ENCODE data around the gene MINDY4.

The MINDY4 gene

DNA sequence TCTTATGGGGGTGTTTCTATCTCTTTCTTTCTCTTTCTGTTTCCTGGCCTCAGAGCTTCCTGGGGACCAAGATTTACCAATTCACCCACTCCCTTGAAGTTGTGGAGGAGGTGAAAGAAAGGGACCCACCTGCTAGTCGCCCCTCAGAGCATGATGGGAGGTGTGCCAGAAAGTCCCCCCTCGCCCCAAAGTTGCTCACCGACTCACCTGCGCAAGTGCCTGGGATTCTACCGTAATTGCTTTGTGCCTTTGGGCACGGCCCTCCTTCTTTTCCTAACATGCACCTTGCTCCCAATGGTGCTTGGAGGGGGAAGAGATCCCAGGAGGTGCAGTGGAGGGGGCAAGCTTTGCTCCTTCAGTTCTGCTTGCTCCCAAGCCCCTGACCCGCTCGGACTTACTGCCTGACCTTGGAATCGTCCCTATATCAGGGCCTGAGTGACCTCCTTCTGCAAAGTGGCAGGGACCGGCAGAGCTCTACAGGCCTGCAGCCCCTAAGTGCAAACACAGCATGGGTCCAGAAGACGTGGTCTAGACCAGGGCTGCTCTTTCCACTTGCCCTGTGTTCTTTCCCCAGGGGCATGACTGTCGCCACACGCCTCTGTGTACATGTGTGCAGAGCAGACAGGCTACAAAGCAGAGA lies 152.7 kb downstream of the MINDY4 start:
- TF ChIP-seq, protein P1, sequence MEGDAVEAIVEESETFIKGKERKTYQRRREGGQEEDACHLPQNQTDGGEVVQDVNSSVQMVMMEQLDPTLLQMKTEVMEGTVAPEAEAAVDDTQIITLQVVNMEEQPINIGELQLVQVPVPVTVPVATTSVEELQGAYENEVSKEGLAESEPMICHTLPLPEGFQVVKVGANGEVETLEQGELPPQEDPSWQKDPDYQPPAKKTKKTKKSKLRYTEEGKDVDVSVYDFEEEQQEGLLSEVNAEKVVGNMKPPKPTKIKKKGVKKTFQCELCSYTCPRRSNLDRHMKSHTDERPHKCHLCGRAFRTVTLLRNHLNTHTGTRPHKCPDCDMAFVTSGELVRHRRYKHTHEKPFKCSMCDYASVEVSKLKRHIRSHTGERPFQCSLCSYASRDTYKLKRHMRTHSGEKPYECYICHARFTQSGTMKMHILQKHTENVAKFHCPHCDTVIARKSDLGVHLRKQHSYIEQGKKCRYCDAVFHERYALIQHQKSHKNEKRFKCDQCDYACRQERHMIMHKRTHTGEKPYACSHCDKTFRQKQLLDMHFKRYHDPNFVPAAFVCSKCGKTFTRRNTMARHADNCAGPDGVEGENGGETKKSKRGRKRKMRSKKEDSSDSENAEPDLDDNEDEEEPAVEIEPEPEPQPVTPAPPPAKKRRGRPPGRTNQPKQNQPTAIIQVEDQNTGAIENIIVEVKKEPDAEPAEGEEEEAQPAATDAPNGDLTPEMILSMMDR (IDR thresholded peaks at IDR 0.05; ENCODE audit: insufficient read depth, low read length): no peak
- TF ChIP-seq SPI1 (IDR thresholded peaks at IDR 0.05; ENCODE audit: borderline replicate concordance, low read depth) (no peak), POLR2AphosphoS5 (IDR thresholded peaks at IDR 0.05; ENCODE audit: low read depth) (no peak), GABPA (IDR thresholded peaks at IDR 0.05; ENCODE audit: low read depth) (no peak)
- no peak for DNase-seq (ENCODE audit: low read depth in 1 of 2, low spot score in 1 of 2)
- no peaks in the 10 kb centered on the region for H3K27me3 ChIP-seq (ENCODE audit: insufficient read depth, poor library complexity, severe bottlenecking)
- H3K27ac ChIP-seq (replicated peaks): no peak overlapping the region
- H3K4me3 ChIP-seq (replicated peaks; ENCODE audit: insufficient read depth, low read length): no peak overlapping the region

DNA sequence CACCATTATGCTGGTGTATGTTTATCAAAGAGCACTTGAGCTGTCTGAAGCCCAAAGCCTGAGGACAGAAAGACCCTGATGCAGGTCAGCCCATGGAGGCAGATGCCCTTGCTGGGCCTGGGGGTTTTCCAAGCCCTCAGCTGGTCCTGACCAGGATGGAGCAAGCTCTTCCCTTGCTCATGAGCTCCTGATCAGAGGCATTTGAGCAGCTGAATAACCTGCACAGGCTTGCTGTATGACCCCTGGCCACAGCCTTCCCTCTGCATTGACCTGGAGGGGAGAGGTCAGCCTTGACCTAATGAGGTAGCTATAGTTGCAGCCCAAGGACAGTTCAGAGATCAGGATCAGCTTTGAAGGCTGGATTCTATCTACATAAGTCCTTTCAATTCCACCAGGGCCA lies 153.4 kb downstream of the MINDY4 start:
- Histone ChIP-seq H3K27me3 (ENCODE audit: insufficient read depth, poor library complexity, severe bottlenecking) (no peaks in the 10 kb centered on the region), H3K27ac (replicated peaks) (no peak overlapping the region), H3K4me3 (replicated peaks; ENCODE audit: insufficient read depth, low read length) (no peak overlapping the region)
- TF ChIP-seq, protein P2, sequence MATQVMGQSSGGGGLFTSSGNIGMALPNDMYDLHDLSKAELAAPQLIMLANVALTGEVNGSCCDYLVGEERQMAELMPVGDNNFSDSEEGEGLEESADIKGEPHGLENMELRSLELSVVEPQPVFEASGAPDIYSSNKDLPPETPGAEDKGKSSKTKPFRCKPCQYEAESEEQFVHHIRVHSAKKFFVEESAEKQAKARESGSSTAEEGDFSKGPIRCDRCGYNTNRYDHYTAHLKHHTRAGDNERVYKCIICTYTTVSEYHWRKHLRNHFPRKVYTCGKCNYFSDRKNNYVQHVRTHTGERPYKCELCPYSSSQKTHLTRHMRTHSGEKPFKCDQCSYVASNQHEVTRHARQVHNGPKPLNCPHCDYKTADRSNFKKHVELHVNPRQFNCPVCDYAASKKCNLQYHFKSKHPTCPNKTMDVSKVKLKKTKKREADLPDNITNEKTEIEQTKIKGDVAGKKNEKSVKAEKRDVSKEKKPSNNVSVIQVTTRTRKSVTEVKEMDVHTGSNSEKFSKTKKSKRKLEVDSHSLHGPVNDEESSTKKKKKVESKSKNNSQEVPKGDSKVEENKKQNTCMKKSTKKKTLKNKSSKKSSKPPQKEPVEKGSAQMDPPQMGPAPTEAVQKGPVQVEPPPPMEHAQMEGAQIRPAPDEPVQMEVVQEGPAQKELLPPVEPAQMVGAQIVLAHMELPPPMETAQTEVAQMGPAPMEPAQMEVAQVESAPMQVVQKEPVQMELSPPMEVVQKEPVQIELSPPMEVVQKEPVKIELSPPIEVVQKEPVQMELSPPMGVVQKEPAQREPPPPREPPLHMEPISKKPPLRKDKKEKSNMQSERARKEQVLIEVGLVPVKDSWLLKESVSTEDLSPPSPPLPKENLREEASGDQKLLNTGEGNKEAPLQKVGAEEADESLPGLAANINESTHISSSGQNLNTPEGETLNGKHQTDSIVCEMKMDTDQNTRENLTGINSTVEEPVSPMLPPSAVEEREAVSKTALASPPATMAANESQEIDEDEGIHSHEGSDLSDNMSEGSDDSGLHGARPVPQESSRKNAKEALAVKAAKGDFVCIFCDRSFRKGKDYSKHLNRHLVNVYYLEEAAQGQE (IDR thresholded peaks at IDR 0.05; ENCODE audit: insufficient replicate concordance, low read depth): no peak
- TF ChIP-seq SPI1 (IDR thresholded peaks at IDR 0.05; ENCODE audit: borderline replicate concordance, low read depth) (no peak), POLR2AphosphoS5 (IDR thresholded peaks at IDR 0.05; ENCODE audit: low read depth) (no peak), GABPA (IDR thresholded peaks at IDR 0.05; ENCODE audit: low read depth) (no peak)
- TF ChIP-seq, protein P1 (IDR thresholded peaks at IDR 0.05; ENCODE audit: insufficient read depth, low read length): no peak
- no peak for DNase-seq (ENCODE audit: low read depth in 1 of 2, low spot score in 1 of 2)

DNA sequence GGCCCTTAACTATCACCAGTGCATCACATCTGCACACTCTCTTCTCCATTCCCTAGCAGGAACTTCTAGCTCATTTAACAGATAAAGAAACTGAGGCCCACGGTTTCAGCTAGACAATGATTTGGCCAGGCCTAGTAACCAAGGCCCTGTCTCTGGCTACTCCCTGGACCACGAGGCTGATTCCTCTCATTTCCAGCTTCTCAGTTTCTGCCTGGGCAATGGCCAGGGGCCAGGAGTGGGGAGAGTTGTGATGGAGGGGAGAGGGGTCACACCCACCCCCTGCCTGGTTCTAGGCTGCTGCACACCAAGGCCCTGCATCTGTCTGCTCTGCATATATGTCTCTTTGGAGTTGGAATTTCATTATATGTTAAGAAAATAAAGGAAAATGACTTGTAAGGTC lies 153.9 kb downstream of the MINDY4 start:
- DNase-seq (ENCODE audit: low read depth in 1 of 2, low spot score in 1 of 2): no peak
- no peak overlapping the region for H3K27ac ChIP-seq (replicated peaks)
- no peak overlapping the region for H3K4me3 ChIP-seq (replicated peaks; ENCODE audit: insufficient read depth, low read length)
- H3K27me3 ChIP-seq (ENCODE audit: insufficient read depth, poor library complexity, severe bottlenecking): no peaks in the 10 kb centered on the region
- TF ChIP-seq, protein P1 (IDR thresholded peaks at IDR 0.05; ENCODE audit: insufficient read depth, low read length): no peak
- no peak for TF ChIP-seq GABPA (IDR thresholded peaks at IDR 0.05; ENCODE audit: low read depth)
- TF ChIP-seq POLR2AphosphoS5 (IDR thresholded peaks at IDR 0.05; ENCODE audit: low read depth): no peak
- TF ChIP-seq, protein P2 (IDR thresholded peaks at IDR 0.05; ENCODE audit: insufficient replicate concordance, low read depth): no peak
- TF ChIP-seq SPI1 (IDR thresholded peaks at IDR 0.05; ENCODE audit: borderline replicate concordance, low read depth): no peak

DNA sequence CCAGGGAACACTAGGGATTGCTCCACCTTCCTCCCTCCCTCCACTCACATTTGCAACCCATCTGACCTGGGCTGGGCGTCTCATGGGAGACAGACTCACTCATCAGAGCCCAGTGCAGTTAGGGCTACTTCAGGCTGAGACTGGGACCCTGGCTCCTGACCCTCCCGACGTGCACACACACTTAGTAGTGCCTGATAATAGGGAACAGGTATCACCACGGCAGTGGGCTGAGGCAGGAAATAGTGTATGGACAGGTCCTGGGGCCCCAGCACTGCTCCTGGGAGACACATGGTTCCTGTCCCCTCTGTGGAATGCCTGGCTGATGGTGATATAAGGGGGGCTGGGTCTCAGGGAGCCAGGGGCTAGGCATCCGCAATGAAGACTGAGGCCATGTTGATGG lies 154.7 kb downstream of the MINDY4 start:
- TF ChIP-seq, protein P2 (IDR thresholded peaks at IDR 0.05; ENCODE audit: insufficient replicate concordance, low read depth): no peak
- TF ChIP-seq, protein P1 (IDR thresholded peaks at IDR 0.05; ENCODE audit: insufficient read depth, low read length): no peak
- TF ChIP-seq SPI1 (IDR thresholded peaks at IDR 0.05; ENCODE audit: borderline replicate concordance, low read depth) (no peak), GABPA (IDR thresholded peaks at IDR 0.05; ENCODE audit: low read depth) (no peak), POLR2AphosphoS5 (IDR thresholded peaks at IDR 0.05; ENCODE audit: low read depth) (no peak)
- no peak for DNase-seq (ENCODE audit: low read depth in 1 of 2, low spot score in 1 of 2)
- Histone ChIP-seq H3K4me3 (replicated peaks; ENCODE audit: insufficient read depth, low read length) (no peak overlapping the region), H3K27ac (replicated peaks) (no peak overlapping the region), H3K27me3 (ENCODE audit: insufficient read depth, poor library complexity, severe bottlenecking) (no peaks in the 10 kb centered on the region)

All from HL-60 (cell line).